Measurements from ENCODE around the gene CARD11.
"Not testable (repeated sequence)": the region's sequence is repeated elsewhere in the genome, so short reads cannot be mapped to it uniquely, and the experiment has no call there.

Gene CARD11

GRCh38 chr7:3056234-3057065 lies 12.8 kb upstream of the CARD11 start:
- peak overlapping the region; percentile 17 for H3K4me3 ChIP-seq (ENCODE audit: low read length)

DNA sequence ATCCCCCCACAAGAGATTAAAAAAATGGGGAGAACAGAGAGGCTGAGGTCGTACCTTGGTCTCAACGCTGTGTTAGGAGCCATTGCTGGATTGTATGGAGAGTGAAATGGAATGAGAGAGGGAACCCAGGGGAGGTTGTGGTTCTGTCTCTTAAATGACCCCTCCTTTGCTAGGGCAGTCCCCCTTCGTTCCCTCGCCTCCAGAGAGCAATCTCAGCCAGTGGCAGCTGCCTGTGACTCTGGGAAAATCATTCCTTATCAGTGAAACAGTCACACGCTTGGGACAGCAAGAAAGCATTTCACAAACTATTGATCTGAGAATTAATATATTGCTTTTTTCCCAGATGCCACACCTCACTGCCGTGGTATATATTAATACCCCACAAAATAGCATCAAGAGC lies 12.0 kb upstream of the CARD11 start:
- no peak overlapping the region for H3K9ac ChIP-seq (ENCODE audit: low read length)
- no peaks in the 10 kb centered on the region for H3K36me3 ChIP-seq (ENCODE audit: control insufficient read depth, insufficient read depth, low read length)
- no peaks in the 10 kb centered on the region for H3K27me3 ChIP-seq (ENCODE audit: control insufficient read depth, insufficient read depth, low read length)
- H3K4me3 ChIP-seq (ENCODE audit: low read length), result no peak overlapping the region
- no peak overlapping the region for H3K27ac ChIP-seq (ENCODE audit: low read depth, low read length)
- H3K4me1 ChIP-seq (ENCODE audit: control insufficient read depth, insufficient read depth, low read length), result peaks cover 2% of the 10 kb centered on the region

More at GRCh38 chr7:3056234-3057065, 12.8 kb upstream of the CARD11 start:
- Histone ChIP-seq H3K4me1 (ENCODE audit: control insufficient read depth, insufficient read depth, low read length) (peaks cover 2% of the 10 kb centered on the region), H3K27me3 (ENCODE audit: control insufficient read depth, insufficient read depth, low read length) (no peaks in the 10 kb centered on the region), H3K9ac (ENCODE audit: low read length) (no peak overlapping the region), H3K27ac (ENCODE audit: low read depth, low read length) (no peak overlapping the region), H3K36me3 (ENCODE audit: control insufficient read depth, insufficient read depth, low read length) (no peaks in the 10 kb centered on the region)

DNA sequence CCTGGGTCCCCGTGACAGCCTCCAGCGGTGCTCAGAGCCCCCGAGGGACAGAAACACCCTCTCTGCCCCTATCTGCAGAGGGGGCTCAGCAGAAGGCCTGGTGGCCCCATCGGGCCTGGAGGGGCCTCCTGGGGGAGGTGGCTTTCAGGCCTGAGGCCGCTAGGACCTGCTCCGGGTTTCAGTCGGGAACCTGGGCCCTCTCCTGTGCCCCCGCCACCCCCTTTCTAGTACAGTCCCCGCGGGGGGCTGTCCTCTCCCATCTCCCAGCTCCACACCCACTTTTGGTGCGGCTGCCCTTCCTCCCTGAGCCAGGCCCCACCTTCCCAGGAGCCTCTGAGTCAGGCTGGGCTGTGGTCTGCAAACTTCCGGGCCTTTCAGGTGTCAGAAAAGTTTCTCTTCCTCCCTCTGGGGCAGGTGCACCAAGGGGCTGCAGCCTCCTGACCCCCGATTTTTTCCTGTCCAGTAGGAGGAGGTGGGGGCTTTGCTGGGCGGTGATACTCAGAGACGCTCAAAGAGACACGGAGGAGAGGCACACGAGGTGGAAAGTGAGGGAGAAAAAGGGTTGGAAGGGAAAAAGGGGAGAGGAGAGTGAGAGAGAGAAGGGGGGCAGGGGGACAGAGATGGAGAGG lies 692 bp downstream of the CARD11 start:
- H3K9ac ChIP-seq (ENCODE audit: low read length), result no peak overlapping the region
- no peak overlapping the region for H3K4me3 ChIP-seq (ENCODE audit: low read length)
- H3K27me3 ChIP-seq (ENCODE audit: control insufficient read depth, insufficient read depth, low read length), result peaks cover 2% of the 10 kb centered on the region
- H3K27ac ChIP-seq (ENCODE audit: low read depth, low read length), result no peak overlapping the region
- H3K4me1 ChIP-seq (ENCODE audit: control insufficient read depth, insufficient read depth, low read length), result no peaks in the 10 kb centered on the region
- no peaks in the 10 kb centered on the region for H3K36me3 ChIP-seq (ENCODE audit: control insufficient read depth, insufficient read depth, low read length)

- H3K27ac ChIP-seq (ENCODE audit: low read depth, low read length), result no peak overlapping the region
- no peak overlapping the region for H3K9ac ChIP-seq (ENCODE audit: low read length)
- H3K36me3 ChIP-seq (ENCODE audit: control insufficient read depth, insufficient read depth, low read length), result no peaks in the 10 kb centered on the region
- H3K4me1 ChIP-seq (ENCODE audit: control insufficient read depth, insufficient read depth, low read length), result no peaks in the 10 kb centered on the region
- H3K27me3 ChIP-seq (ENCODE audit: control insufficient read depth, insufficient read depth, low read length), result peaks cover 2% of the 10 kb centered on the region
- no peak overlapping the region for H3K4me3 ChIP-seq (ENCODE audit: low read length)
These were observed 1.5 kb downstream of the CARD11 start for GRCh38 chr7:3041986-3042675.

DNA sequence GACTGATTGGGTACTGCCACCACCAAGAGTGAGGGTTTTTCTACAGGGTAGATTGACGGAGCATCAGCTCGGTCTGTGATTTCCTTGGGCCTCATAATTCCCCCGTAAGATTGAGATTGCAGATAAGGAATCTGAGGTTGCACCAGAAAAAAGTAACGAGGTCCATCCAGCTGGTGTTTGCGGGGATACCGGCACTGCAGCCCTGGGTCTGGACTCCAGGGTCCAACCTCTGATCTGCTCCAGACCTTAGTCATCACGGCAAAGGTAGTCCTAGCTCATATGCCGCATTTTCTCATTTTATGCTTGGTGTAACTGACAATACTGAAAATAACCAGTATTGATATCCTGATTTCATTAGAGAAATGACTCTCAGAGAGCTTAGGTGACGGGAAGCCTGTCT lies 3.9 kb downstream of the CARD11 start:
- Histone ChIP-seq H3K36me3 (ENCODE audit: control insufficient read depth, insufficient read depth, low read length) (no peaks in the 10 kb centered on the region), H3K9ac (ENCODE audit: low read length) (no peak overlapping the region), H3K4me1 (ENCODE audit: control insufficient read depth, insufficient read depth, low read length) (no peaks in the 10 kb centered on the region), H3K4me3 (ENCODE audit: low read length) (no peak overlapping the region), H3K27ac (ENCODE audit: low read depth, low read length) (no peak overlapping the region), H3K27me3 (ENCODE audit: control insufficient read depth, insufficient read depth, low read length) (peaks cover 2% of the 10 kb centered on the region)

DNA sequence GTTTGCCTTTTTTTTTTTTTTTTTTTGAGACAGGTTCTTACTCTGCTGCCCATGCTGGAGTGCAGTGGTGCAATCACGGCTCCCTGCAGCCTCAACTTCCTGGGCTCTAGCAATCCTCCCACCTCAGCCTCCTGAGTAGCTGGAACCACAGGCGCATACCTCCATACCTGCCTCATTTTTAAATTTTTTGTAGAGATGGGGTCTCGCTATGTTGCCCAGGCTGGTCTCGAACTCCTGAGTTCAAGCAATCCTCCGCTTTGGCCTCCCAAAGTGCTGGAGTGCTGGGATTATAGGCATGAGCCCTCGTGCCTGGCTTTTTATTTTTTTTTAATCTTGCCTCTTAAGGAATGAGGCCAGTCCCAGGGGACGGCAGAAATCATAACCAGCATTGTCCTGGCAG lies 5.7 kb downstream of the CARD11 start:
- not testable (repeated sequence) for H3K27ac ChIP-seq (ENCODE audit: low read depth, low read length); H3K4me3 ChIP-seq (ENCODE audit: low read length); H3K27me3 ChIP-seq (ENCODE audit: control insufficient read depth, insufficient read depth, low read length); H3K9ac ChIP-seq (ENCODE audit: low read length); H3K36me3 ChIP-seq (ENCODE audit: control insufficient read depth, insufficient read depth, low read length); H3K4me1 ChIP-seq (ENCODE audit: control insufficient read depth, insufficient read depth, low read length)

- H3K27me3 ChIP-seq (ENCODE audit: control insufficient read depth, insufficient read depth, low read length), result no peaks in the 10 kb centered on the region
- H3K36me3 ChIP-seq (ENCODE audit: control insufficient read depth, insufficient read depth, low read length), result no peaks in the 10 kb centered on the region
- H3K27ac ChIP-seq (ENCODE audit: low read depth, low read length), result no peak overlapping the region
- no peak overlapping the region for H3K4me3 ChIP-seq (ENCODE audit: low read length)
- H3K9ac ChIP-seq (ENCODE audit: low read length), result no peak overlapping the region
- no peaks in the 10 kb centered on the region for H3K4me1 ChIP-seq (ENCODE audit: control insufficient read depth, insufficient read depth, low read length)
These were observed 6.4 kb downstream of the CARD11 start for GRCh38 chr7:3037259-3037658.

DNA sequence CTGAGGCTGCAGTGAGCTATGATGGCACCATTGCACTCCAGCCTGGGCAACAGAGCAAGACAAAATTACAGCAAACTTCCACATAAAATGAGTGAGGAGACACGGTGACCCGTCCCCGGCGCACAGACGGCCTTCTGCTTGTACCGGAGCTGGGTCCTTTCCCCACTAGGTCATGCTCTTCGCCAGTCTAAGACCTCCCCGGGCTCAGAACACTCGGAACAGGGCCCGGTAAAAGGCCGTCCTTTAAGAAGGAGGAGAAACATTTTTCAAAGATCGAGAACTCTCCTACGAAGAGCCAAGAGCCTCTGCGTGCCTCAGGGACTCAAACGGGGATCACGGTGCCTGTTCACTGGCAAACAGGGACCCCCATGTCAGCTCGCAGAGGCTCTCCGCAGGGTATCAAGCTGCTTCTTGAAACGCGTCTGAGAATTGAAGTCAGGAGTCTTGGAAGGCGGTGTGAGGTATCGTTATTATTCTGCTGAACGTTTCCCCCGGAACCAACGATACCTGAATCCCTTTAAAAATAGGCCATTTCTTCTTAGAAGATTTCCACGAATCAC lies 9.0 kb downstream of the CARD11 start:
- Histone ChIP-seq H3K27ac (ENCODE audit: low read depth, low read length) (no peak overlapping the region), H3K4me3 (ENCODE audit: low read length) (no peak overlapping the region), H3K36me3 (ENCODE audit: control insufficient read depth, insufficient read depth, low read length) (no peaks in the 10 kb centered on the region), H3K4me1 (ENCODE audit: control insufficient read depth, insufficient read depth, low read length) (no peaks in the 10 kb centered on the region), H3K9ac (ENCODE audit: low read length) (no peak overlapping the region), H3K27me3 (ENCODE audit: control insufficient read depth, insufficient read depth, low read length) (no peaks in the 10 kb centered on the region)

DNA sequence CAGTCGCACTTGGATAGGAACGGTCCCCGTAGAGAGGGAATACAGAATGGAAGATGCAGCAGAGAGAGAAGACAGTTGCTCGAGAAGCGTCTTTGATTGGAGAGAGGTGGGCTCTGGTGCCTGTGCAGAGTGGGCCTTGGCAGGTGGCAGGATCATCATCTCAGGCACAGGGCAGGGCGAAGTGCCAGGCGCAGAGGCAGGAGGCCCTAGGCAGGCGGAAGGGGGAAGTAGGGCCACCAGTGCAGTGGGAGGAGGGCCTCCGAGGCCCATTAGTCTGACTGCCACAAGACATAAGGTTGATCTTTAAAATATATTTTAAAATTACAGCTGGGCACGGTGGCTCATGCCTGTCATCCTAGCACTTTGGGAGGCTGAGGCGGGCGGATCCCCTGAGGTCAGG lies 10.1 kb downstream of the CARD11 start:
- no peak overlapping the region for H3K27ac ChIP-seq (ENCODE audit: low read depth, low read length)
- no peaks in the 10 kb centered on the region for H3K4me1 ChIP-seq (ENCODE audit: control insufficient read depth, insufficient read depth, low read length)
- no peak overlapping the region for H3K9ac ChIP-seq (ENCODE audit: low read length)
- H3K36me3 ChIP-seq (ENCODE audit: control insufficient read depth, insufficient read depth, low read length), result no peaks in the 10 kb centered on the region
- no peak overlapping the region for H3K4me3 ChIP-seq (ENCODE audit: low read length)
- no peaks in the 10 kb centered on the region for H3K27me3 ChIP-seq (ENCODE audit: control insufficient read depth, insufficient read depth, low read length)

GRCh38 chr7:3033136-3033535 lies 10.5 kb downstream of the CARD11 start:
- Histone ChIP-seq H3K4me3 (ENCODE audit: low read length) (no peak overlapping the region), H3K4me1 (ENCODE audit: control insufficient read depth, insufficient read depth, low read length) (no peaks in the 10 kb centered on the region), H3K36me3 (ENCODE audit: control insufficient read depth, insufficient read depth, low read length) (no peaks in the 10 kb centered on the region), H3K27me3 (ENCODE audit: control insufficient read depth, insufficient read depth, low read length) (no peaks in the 10 kb centered on the region), H3K27ac (ENCODE audit: low read depth, low read length) (no peak overlapping the region), H3K9ac (ENCODE audit: low read length) (no peak overlapping the region)

DNA sequence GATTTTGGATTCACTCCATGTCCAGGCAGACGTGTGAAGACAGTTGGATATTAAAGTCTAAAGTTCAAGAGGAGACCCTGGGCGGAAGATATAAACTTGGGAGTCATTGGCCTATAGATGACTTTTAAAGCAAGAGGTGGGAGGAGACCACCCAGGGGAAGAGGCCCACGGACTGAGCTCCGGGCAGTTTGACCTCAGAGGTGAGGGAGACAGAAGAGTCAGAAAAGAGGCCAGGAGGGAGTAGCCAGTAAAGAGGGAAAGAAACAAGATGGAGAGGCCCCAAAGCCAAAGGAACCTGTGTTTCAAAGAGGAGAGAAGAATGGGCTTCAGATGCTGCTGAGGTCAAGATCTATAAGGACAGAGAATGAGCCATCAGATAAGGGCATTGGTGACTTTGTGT lies 11.4 kb downstream of the CARD11 start:
- H3K27me3 ChIP-seq (ENCODE audit: control insufficient read depth, insufficient read depth, low read length), result no peaks in the 10 kb centered on the region
- no peaks in the 10 kb centered on the region for H3K4me1 ChIP-seq (ENCODE audit: control insufficient read depth, insufficient read depth, low read length)
- no peaks in the 10 kb centered on the region for H3K36me3 ChIP-seq (ENCODE audit: control insufficient read depth, insufficient read depth, low read length)
- no peak overlapping the region for H3K4me3 ChIP-seq (ENCODE audit: low read length)
- no peak overlapping the region for H3K9ac ChIP-seq (ENCODE audit: low read length)
- no peak overlapping the region for H3K27ac ChIP-seq (ENCODE audit: low read depth, low read length)

DNA sequence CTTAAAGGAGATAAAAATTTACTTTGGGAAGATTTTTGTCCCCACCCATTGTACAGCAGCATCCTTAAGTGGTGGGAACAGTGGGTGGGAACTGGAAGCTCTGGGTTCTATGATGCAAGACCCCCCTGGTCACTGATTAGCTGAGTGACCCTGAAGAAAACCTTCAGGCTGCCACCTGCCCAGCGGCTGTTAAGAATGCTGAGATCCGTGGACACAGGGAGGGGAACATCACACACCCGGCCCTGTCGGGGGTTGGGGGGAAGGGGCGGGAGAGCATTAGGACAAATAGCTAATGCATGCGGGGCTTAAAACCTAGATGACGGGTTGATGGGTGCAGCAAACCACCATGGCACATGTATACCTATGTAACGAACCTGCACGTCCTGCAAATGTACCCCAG lies 14.5 kb downstream of the CARD11 start:
- Histone ChIP-seq H3K4me3 (ENCODE audit: low read length) (no peak overlapping the region), H3K4me1 (ENCODE audit: control insufficient read depth, insufficient read depth, low read length) (no peaks in the 10 kb centered on the region), H3K36me3 (ENCODE audit: control insufficient read depth, insufficient read depth, low read length) (no peaks in the 10 kb centered on the region), H3K27me3 (ENCODE audit: control insufficient read depth, insufficient read depth, low read length) (no peaks in the 10 kb centered on the region), H3K27ac (ENCODE audit: low read depth, low read length) (no peak overlapping the region), H3K9ac (ENCODE audit: low read length) (no peak overlapping the region)

Measured in rectal smooth muscle tissue (tissue), 1 donor.